Peyer's patch (tissue), 4 donors: ENCODE measurements around the gene TBC1D2B.

Experiments used
- CTCF ChIP-seq, 6 experiments: fragments of 450-650 bp in 4 of 6; fragments of 200-600 bp in 2 of 6; sonication (generic) in 1 of 6; IDR thresholded peaks; one replicate each; pipeline ENCODE4 v1.5.1; 2017 to 2019; ENCODE audit warnings: antibody characterized with exemption in 6 of 6, mild to moderate bottlenecking in 3 of 6, moderate library complexity in 1 of 6
- POLR2A ChIP-seq, 2 donors: fragments of 450-650 bp; IDR thresholded peaks; one replicate each; pipeline ENCODE4 v1.5.1; 2017; ENCODE audit warnings: antibody characterized with exemption in 2 of 2, mild to moderate bottlenecking in 2 of 2, moderate library complexity in 2 of 2

GRCh38 chr15:78007211-78007931, 70.1 kb downstream of the TBC1D2B start:
- TF ChIP-seq CTCF (IDR thresholded peaks at IDR 0.05) (no peak), POLR2A (IDR thresholded peaks at IDR 0.05) (no peak)
